ENCODE measurements around the gene NOLC1. TPM values are rescaled to one million over a fixed set of nuclear protein-coding genes. Genes with fewer than 3 reads are reported as not detected.

NOLC1 gene
- total and polyA plus RNA-seq, 2 of the 13 experiments (the other 11 are each of a cell fraction or from before 2014, with no cell fraction given): 50.6 to 81.0 TPM

GRCh38 chr10:102151774-102152544, at the start of gene NOLC1 (continued):
- TF ChIP-seq ZBTB46 (CRISPR knock-in tag; IDR thresholded peaks at IDR 0.05; ENCODE audit: borderline replicate concordance) (no peak; the same call in 1 of the 2 replicates), ERF (CRISPR knock-in tag; IDR thresholded peaks at IDR 0.05) (peak; percentile 85), ZNF629 (CRISPR knock-in tag; conservative IDR thresholded peaks at IDR 0.05) (0 out of 2 replicates have a peak, but pooled peaks have one; percentile 6), TSC22D2 (CRISPR knock-in tag; IDR thresholded peaks at IDR 0.05; ENCODE audit: borderline replicate concordance) (peak; percentile 71; the same call in 1 of the 2 replicates), PAWR (CRISPR knock-in tag; IDR thresholded peaks at IDR 0.05; ENCODE audit: borderline replicate concordance) (no peak), HNF4A (CRISPR knock-in tag; IDR thresholded peaks at IDR 0.05) (no peak; the same call in 1 of the 2 replicates), ZNF816 (CRISPR knock-in tag; IDR thresholded peaks at IDR 0.05; ENCODE audit: borderline replicate concordance) (peak; percentile 84; the same call in 1 of the 2 replicates), SNRNP70 (IDR thresholded peaks at IDR 0.05; ENCODE audit: low read depth, low read length) (no peak), FOXJ3 (CRISPR knock-in tag; IDR thresholded peaks at IDR 0.05; ENCODE audit: borderline replicate concordance) (peak; percentile 59; the same call in 1 of the 2 replicates), JUN (CRISPR knock-in tag; IDR thresholded peaks at IDR 0.05) (peak; percentile 21; the same call in 1 of the 2 replicates), DNMT3B (CRISPR knock-in tag; conservative IDR thresholded peaks at IDR 0.05) (no peak; the same call in 1 of the 2 replicates), NFE2L2 (IDR thresholded peaks at IDR 0.05; ENCODE audit: low read length) (no peak), SP1 (IDR thresholded peaks at IDR 0.05) (0 out of 2 replicates have a peak, but pooled peaks have one; percentile 63), SP1 (CRISPR knock-in tag; IDR thresholded peaks at IDR 0.05) (peak; percentile 100), SKIL (CRISPR knock-in tag; IDR thresholded peaks at IDR 0.05; ENCODE audit: borderline replicate concordance) (no peak; the same call in 1 of the 2 replicates), FOXO4 (CRISPR knock-in tag; conservative IDR thresholded peaks at IDR 0.05) (no peak), MIER2 (CRISPR knock-in tag; IDR thresholded peaks at IDR 0.05) (peak; percentile 52; the same call in 1 of the 2 replicates), U2AF2 (IDR thresholded peaks at IDR 0.05; ENCODE audit: low read depth, low read length) (no peak), ZNF350 (CRISPR knock-in tag; IDR thresholded peaks at IDR 0.05; ENCODE audit: borderline replicate concordance, low read depth) (peak; percentile 92), GFI1 (CRISPR knock-in tag; IDR thresholded peaks at IDR 0.05; ENCODE audit: borderline replicate concordance) (peak; percentile 80), ZFP37 (CRISPR knock-in tag; IDR thresholded peaks at IDR 0.05; ENCODE audit: borderline replicate concordance) (0 out of 2 replicates have a peak, but pooled peaks have one; percentile 48), NR2F1 (CRISPR knock-in tag; IDR thresholded peaks at IDR 0.05) (no peak), REL (CRISPR knock-in tag; conservative IDR thresholded peaks at IDR 0.05) (peak; percentile 88; the same call in 1 of the 2 replicates), ZNF775 (CRISPR knock-in tag; IDR thresholded peaks at IDR 0.05; ENCODE audit: borderline replicate concordance) (no peak), TRIM24 (CRISPR knock-in tag; IDR thresholded peaks at IDR 0.05) (no peak)

Measured in HepG2 (cell line).